T-helper 1 cell (primary cell): ENCODE data around the gene NLGN1.

Experiments
- DNase-seq, 5 donors: peaks; one replicate each; pipeline ENCODE4 v3.0.0-alpha.2; 2012 to 2020

The NLGN1 gene

GRCh38 chr3:174243171-174243570, 845.6 kb downstream of the NLGN1 start:
- DNase-seq: no peak

GRCh38 chr3:174247687-174248152, 850.2 kb downstream of the NLGN1 start:
- DNase-seq: no peak

- no peak for DNase-seq
Measured at GRCh38 chr3:174251681-174252080, 854.1 kb downstream of the NLGN1 start.

GRCh38 chr3:174253196-174253823, 855.8 kb downstream of the NLGN1 start:
- DNase-seq: no peak

GRCh38 chr3:174253940-174254339, 856.4 kb downstream of the NLGN1 start:
- no peak for DNase-seq

GRCh38 chr3:174255454-174255853, 857.9 kb downstream of the NLGN1 start:
- no peak for DNase-seq

- no peak for DNase-seq
Measured at GRCh38 chr3:174266476-174266875, 868.9 kb downstream of the NLGN1 start.

- DNase-seq: no peak
Measured at GRCh38 chr3:174268061-174268460, 870.5 kb downstream of the NLGN1 start.

- DNase-seq: no peak
Measured at GRCh38 chr3:174268586-174268985, 871.0 kb downstream of the NLGN1 start.

- no peak for DNase-seq
Measured at GRCh38 chr3:174270841-174271240, 873.3 kb downstream of the NLGN1 start.

GRCh38 chr3:174275336-174275735, 877.8 kb downstream of the NLGN1 start:
- DNase-seq: no peak

GRCh38 chr3:174276826-174277225, 879.3 kb downstream of the NLGN1 start:
- DNase-seq: no peak

GRCh38 chr3:174278094-174278493, 880.5 kb downstream of the NLGN1 start:
- DNase-seq: no peak

GRCh38 chr3:174280186-174280585, 882.6 kb downstream of the NLGN1 start:
- DNase-seq: no peak

GRCh38 chr3:174285242-174285864, 887.8 kb downstream of the NLGN1 start:
- DNase-seq: no peak

- no peak for DNase-seq
Measured at GRCh38 chr3:174287705-174288104, 890.2 kb downstream of the NLGN1 start.

- DNase-seq: no peak
Measured at GRCh38 chr3:174294616-174295015, 897.1 kb downstream of the NLGN1 start.

- DNase-seq: no peak
Measured at GRCh38 chr3:174295306-174296092, 898.0 kb downstream of the NLGN1 start.

- no peak for DNase-seq
Measured at GRCh38 chr3:174302746-174303315, 905.3 kb downstream of the NLGN1 start.

GRCh38 chr3:174303907-174304560, 906.5 kb downstream of the NLGN1 start:
- DNase-seq: no peak

GRCh38 chr3:174308736-174309135, 911.2 kb downstream of the NLGN1 start:
- DNase-seq: no peak

GRCh38 chr3:174310475-174310983, 913.0 kb downstream of the NLGN1 start:
- DNase-seq: no peak

GRCh38 chr3:174315225-174315624, 917.7 kb downstream of the NLGN1 start:
- no peak for DNase-seq
